Measurements from ENCODE around the gene ARID3A.

The ARID3A gene

DNA sequence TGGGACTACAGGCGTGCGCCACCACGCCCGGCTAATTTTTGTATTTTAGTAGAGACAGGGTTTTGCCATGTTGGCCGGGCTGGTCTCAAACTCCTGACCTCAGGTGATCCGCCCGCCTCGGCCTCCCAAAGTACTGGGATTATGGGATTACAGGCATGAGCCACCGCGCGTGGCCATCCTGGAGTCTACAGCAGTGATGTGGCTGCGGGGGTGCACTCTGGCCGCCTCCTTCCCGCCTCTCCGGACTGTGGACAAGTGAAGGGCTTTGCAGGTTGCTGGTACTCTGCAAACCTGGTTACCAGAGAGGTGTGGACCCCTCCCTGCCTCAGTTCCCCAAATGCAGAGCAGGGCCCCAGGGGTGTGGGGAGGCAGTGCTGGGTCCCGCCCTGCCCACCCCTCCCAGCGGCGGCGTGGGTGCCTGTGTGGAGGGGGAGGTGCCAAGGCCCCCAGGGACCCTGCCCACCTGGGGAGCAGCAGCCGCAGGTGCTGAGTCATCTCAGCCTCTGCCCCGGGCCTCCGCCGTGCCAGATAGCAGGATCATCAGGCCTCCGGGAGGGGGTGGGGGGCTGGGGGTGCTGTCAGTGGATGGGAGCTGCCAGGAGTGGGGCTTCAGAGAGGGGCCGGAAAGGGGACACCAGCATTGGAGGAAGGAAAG is 23.1 kb downstream of the ARID3A start:
- DNase-seq (ENCODE audit: low read depth): no peak
- H3K4me3 ChIP-seq (ENCODE audit: control insufficient read depth, low read depth, low read length): no peak overlapping the region
- TF ChIP-seq, protein P1, sequence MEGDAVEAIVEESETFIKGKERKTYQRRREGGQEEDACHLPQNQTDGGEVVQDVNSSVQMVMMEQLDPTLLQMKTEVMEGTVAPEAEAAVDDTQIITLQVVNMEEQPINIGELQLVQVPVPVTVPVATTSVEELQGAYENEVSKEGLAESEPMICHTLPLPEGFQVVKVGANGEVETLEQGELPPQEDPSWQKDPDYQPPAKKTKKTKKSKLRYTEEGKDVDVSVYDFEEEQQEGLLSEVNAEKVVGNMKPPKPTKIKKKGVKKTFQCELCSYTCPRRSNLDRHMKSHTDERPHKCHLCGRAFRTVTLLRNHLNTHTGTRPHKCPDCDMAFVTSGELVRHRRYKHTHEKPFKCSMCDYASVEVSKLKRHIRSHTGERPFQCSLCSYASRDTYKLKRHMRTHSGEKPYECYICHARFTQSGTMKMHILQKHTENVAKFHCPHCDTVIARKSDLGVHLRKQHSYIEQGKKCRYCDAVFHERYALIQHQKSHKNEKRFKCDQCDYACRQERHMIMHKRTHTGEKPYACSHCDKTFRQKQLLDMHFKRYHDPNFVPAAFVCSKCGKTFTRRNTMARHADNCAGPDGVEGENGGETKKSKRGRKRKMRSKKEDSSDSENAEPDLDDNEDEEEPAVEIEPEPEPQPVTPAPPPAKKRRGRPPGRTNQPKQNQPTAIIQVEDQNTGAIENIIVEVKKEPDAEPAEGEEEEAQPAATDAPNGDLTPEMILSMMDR (IDR thresholded peaks at IDR 0.05; ENCODE audit: control insufficient read depth, insufficient read depth, low read depth, low read length, missing control alignments): no peak

DNA sequence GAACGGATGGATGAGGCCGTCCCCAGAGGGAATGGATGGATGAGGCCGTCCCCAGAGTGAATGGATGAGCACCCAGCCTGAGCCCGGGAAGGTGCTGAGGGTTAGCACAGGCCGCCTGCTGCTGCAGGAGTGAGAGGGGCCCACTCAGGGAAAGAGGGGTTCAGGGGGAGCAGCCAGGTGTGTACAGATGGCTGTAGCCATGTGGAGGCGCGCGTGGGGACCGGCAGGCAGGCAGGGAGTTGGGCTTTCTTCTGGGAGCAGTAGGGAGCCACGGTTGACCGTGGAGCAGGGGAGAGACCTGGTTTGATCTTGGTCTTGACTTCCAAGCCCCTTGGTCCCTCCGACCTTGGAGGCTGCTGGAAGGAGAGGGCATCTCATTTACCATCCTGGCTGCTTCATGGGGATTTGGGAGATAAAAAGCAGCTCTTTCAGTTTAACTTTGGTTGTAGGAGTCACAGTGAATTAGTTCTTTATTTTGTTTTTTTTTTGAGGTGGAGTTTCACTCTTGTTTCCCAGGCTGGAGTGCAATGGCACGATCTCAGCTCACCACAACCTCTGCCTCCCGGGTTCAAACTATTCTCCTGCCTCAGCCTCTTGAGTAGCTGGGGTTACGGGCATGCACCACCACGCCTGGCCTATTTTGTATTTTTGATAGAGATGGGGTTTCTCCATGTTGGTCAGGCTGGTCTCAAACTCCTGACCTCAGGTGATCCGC is 24.7 kb downstream of the ARID3A start:
- no peak for DNase-seq (ENCODE audit: low read depth)
- TF ChIP-seq, protein P1 (IDR thresholded peaks at IDR 0.05; ENCODE audit: control insufficient read depth, insufficient read depth, low read depth, low read length, missing control alignments): no peak
- H3K4me3 ChIP-seq (ENCODE audit: control insufficient read depth, low read depth, low read length): no peak overlapping the region

GRCh38 chr19:952049-952679 is 26.3 kb downstream of the ARID3A start:
- no peak overlapping the region for H3K4me3 ChIP-seq (ENCODE audit: control insufficient read depth, low read depth, low read length)
- no peak for DNase-seq (ENCODE audit: low read depth)
- TF ChIP-seq, protein P1 (IDR thresholded peaks at IDR 0.05; ENCODE audit: control insufficient read depth, insufficient read depth, low read depth, low read length, missing control alignments): no peak

- H3K4me3 ChIP-seq (ENCODE audit: control insufficient read depth, low read depth, low read length): no peak overlapping the region
- TF ChIP-seq, protein P1 (IDR thresholded peaks at IDR 0.05; ENCODE audit: control insufficient read depth, insufficient read depth, low read depth, low read length, missing control alignments): no peak
- no peak for DNase-seq (ENCODE audit: low read depth)
Observed at GRCh38 chr19:952680-953444, 27.0 kb downstream of the ARID3A start.

GRCh38 chr19:953445-954271 is 27.8 kb downstream of the ARID3A start:
- no peak overlapping the region for H3K4me3 ChIP-seq (ENCODE audit: control insufficient read depth, low read depth, low read length)
- DNase-seq (ENCODE audit: low read depth): no peak
- TF ChIP-seq, protein P1 (IDR thresholded peaks at IDR 0.05; ENCODE audit: control insufficient read depth, insufficient read depth, low read depth, low read length, missing control alignments): no peak

Data from AG09309 (cell line).